GM19238 (cell line): ENCODE data around the gene DSEL.

Experiments used
- DNase-seq: peaks from one replicate; pipeline ENCODE4 v3.0.0; 2011; ENCODE audit warnings: low spot score; ENCODE audit not compliant: insufficient read length

Gene DSEL

GRCh38 chr18:67504739-67505138, 11.8 kb downstream of the DSEL start:
- no peak for DNase-seq

GRCh38 chr18:67500522-67501205, 15.9 kb downstream of the DSEL start:
- no peak for DNase-seq

- DNase-seq, result no peak
Measured at GRCh38 chr18:67496469-67496868, 20.1 kb downstream of the DSEL start.

GRCh38 chr18:67486534-67486933, 30.0 kb downstream of the DSEL start:
- no peak for DNase-seq

- no peak for DNase-seq
Measured at GRCh38 chr18:67485655-67486054, 30.9 kb downstream of the DSEL start.

- DNase-seq, result no peak
Measured at GRCh38 chr18:67484458-67484857, 32.1 kb downstream of the DSEL start.

- DNase-seq, result no peak
Measured at GRCh38 chr18:67483952-67484351, 32.6 kb downstream of the DSEL start.

GRCh38 chr18:67483237-67483636, 33.3 kb downstream of the DSEL start:
- DNase-seq, result no peak

- DNase-seq, result no peak
Measured at GRCh38 chr18:67478249-67478648, 38.3 kb downstream of the DSEL start.

GRCh38 chr18:67477522-67477921, 39.0 kb downstream of the DSEL start:
- no peak for DNase-seq

- DNase-seq, result no peak
Measured at GRCh38 chr18:67476585-67476984, 39.9 kb downstream of the DSEL start.

- no peak for DNase-seq
Measured at GRCh38 chr18:67475673-67476072, 40.8 kb downstream of the DSEL start.

GRCh38 chr18:67468038-67468437, 48.5 kb downstream of the DSEL start:
- no peak for DNase-seq

GRCh38 chr18:67467188-67467587, 49.3 kb downstream of the DSEL start:
- no peak for DNase-seq

GRCh38 chr18:67464499-67464898, 52.0 kb downstream of the DSEL start:
- DNase-seq, result no peak

- no peak for DNase-seq
Measured at GRCh38 chr18:67463829-67464228, 52.7 kb downstream of the DSEL start.

GRCh38 chr18:67456711-67457110, 59.8 kb downstream of the DSEL start:
- DNase-seq, result no peak
